GM10248 (cell line): ENCODE results near the gene KIRREL3.

Experiments used
- CTCF ChIA-PET: fragments of 300-600 bp; sonication (Branson Sonifier 250); formaldehyde crosslinking; extraction: SDS; loops from one replicate; lab custom pipeline; 2021; ENCODE audit warnings: antibody characterized with exemption; lab: Yijun Ruan, JAX
- POLR2A ChIA-PET: fragments of 350-650 bp; sonication (Branson Sonifier 250); formaldehyde crosslinking; extraction: SDS; loops from one replicate; lab custom pipeline; 2020; ENCODE audit warnings: antibody characterized with exemption; lab: Yijun Ruan, JAX
- DNase-seq: peaks from one replicate; pipeline ENCODE4 v3.0.0; 2012; ENCODE audit errors: extremely low spot score
- TF ChIP-seq, protein P1 (sequence below): IDR thresholded peaks from 2 replicates; pipeline ENCODE4 v1.5.1; 2012; ENCODE audit warnings: mild to moderate bottlenecking, low read depth; ENCODE audit errors: extremely low read depth, missing control alignments, control extremely low read depth

Gene KIRREL3

DNA sequence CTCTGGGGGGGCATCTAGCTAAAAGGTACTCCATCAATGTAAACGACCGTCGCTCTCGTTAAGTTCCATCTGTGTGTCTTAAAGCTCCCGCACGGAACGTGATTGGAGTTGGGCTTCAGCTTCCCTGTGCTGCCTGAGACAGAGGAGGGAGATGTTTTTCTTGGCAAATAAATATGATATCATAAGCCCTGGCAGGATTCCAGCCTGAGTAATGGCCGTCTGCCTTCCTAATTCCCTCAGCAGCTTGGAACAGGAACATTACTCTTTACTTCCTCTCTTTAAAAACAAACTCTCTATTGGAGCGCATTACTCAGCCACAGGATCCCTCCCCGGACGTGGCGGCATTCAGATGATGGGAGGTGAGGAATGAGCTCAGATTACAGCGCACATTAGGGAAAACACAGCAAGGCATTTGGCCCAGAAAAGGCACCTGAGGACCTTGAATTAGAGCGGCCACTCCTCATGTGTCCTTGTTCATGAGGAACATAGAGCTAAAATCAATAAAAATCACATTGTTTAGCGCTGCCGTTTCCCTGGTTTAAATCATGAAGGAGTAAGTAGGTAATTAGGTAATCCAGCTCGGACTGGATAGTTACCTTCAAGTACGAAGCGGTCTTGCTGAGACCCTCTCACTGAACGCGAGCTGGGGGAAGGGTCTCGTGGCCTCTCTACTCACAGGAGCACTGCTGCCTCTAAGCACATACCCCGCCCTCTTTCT is 414.6 kb downstream of the KIRREL3 start:
- ChIA-PET POLR2A (no interaction called here), CTCF (no interaction called here)
- TF ChIP-seq, protein P1, sequence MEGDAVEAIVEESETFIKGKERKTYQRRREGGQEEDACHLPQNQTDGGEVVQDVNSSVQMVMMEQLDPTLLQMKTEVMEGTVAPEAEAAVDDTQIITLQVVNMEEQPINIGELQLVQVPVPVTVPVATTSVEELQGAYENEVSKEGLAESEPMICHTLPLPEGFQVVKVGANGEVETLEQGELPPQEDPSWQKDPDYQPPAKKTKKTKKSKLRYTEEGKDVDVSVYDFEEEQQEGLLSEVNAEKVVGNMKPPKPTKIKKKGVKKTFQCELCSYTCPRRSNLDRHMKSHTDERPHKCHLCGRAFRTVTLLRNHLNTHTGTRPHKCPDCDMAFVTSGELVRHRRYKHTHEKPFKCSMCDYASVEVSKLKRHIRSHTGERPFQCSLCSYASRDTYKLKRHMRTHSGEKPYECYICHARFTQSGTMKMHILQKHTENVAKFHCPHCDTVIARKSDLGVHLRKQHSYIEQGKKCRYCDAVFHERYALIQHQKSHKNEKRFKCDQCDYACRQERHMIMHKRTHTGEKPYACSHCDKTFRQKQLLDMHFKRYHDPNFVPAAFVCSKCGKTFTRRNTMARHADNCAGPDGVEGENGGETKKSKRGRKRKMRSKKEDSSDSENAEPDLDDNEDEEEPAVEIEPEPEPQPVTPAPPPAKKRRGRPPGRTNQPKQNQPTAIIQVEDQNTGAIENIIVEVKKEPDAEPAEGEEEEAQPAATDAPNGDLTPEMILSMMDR: no peak
- no peak for DNase-seq

DNA sequence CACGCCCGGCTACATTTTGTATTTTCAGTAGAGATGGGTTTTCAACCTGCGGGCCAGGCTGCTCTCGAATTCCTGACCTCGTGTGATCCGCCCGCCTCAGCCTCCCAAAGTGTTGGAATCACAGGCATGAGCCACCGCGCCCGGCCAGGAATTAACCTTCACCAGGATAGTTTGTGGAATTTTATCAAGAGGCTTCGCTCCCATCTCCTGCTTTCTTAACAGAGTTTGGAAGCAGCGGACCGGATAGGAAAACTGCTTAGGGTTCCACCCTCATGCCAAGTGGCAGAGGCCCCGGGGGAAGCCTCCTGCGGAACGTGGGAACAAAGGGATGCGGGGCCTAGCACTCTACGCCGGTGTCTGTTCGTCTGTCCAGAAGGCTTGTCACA is 415.2 kb downstream of the KIRREL3 start:
- no peak for DNase-seq
- TF ChIP-seq, protein P1: no peak
- CTCF ChIA-PET: no interaction called here
- POLR2A ChIA-PET: no interaction called here

DNA sequence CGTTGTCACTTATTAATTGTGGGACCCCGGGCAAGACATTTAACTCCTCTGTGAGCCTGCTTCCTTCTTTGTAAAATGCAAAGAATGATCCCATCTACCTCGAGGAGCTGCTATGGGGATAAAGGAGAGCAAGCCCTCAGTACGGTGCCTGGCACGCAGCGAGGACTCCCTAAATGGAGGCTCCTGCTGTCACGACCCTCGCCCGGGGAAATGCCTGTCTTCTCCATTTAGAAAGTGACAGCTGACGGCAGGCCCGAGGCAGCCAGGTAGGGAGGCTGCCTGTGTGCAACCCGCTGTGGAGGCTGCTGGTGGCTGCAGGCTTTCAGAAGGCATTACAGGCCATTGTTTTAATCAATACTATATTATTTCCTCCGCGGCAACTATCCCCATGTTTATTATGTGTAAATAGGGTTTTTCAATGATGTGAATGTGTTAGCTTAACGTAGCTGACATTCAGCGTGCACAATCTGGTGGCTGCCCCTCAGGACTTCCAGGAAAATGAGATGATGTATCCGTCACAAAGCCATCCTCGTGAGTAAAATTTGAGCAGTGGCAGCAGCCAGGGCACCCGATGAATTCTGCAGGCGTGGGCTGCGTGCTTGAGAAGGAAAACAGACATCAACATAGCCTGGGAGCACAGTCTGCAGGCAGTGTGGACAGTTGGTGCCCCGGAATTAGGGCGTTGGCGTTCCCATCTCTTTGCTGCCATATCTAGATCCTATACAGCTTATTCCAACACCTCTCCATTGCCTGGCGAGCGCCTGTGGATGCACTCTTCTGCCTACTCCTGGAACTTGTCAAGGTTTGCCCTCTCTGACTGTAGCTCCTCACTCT is 416.8 kb downstream of the KIRREL3 start:
- ChIA-PET CTCF (interaction anchor here (1.6 kb wide), 1 partner anchor 16 kb away, joined by 3 read pairs; no protein-coding TSS in a partner anchor), POLR2A (no interaction called here)
- DNase-seq: no peak

DNA sequence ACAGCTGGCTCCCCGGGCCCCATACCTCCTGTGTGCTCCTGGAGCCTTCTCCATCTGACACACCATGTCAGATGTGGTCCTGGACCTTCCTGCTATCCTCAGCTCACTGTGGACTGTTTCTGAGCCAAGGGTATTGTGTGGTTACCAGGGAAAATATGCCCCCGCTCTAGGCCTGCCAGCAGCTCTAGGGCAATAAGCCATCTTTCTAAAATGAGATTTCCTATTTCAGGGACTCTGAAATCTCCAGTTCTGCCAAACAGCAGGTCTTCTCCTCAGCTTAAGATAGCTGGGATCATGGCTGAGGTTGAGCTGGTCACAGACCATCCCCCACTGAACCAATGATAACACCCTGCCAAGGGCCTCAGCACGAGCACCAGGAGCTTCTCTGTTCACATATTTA is 417.5 kb downstream of the KIRREL3 start:
- no peak for DNase-seq
- TF ChIP-seq, protein P1: no peak
- POLR2A ChIA-PET: no interaction called here
- CTCF ChIA-PET: interaction anchor here (1.6 kb wide), 1 partner anchor 17 kb away, joined by 3 read pairs; no protein-coding TSS in a partner anchor

More for the DNA sequence above, 416.8 kb downstream of the KIRREL3 start:
- TF ChIP-seq, protein P1: no peak

DNA sequence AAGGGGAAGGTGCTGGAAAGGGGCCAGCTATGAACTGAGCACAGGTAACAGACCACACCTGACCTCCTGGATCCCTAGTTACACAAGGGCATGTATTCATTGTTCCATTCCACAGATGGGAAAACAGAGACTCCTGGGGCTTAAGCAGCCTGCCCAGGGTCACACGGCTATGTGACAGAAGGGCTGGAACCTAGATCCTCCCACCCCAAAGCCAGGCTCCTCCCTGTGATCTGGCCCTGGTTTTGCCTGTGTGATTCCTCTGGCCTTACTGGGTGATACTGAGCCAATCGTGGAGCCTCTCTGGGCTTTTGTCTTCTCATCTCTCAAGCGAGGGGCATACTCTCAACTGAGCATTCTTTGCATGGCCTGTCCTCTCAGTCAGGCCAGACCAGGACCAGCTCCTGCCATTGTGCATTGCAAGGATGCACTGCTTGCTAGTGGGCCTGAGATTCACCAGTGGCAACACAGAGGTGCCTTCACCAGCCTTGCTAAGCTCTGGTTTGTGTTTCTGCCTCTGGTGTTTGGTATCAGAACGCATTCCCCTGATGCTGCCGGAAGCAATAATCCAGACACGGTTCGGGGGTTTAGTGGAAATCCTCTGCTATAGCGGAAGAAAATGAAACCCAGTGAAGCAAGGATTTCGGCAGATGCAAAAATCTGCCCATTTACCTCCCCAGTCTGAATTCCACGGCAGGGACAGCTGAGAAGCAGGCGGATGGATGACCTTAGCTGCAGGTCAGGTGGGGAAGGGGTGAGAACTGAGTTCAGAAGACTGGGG is 418.5 kb downstream of the KIRREL3 start:
- TF ChIP-seq, protein P1: no peak
- DNase-seq: no peak
- ChIA-PET CTCF (no interaction called here), POLR2A (no interaction called here)

DNA sequence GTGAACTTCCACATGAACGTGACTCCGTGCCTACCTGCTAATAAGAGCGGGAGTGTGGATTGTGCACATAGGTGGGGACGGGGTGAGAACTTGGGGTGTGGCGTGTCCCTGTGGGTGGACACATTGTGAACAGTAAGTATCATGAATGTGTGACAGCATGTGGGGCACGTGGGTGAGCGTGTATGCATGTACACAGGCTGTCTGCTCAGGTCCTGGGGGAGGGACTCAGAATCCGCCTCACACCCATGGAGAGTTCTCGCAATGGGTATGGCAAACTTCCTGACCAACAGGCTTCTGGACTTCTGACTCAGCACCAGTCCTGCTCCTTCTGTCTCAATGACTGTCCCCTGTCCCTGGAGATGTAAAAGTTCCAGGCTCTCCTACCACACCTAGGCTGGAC is 422.1 kb downstream of the KIRREL3 start:
- DNase-seq: no peak
- POLR2A ChIA-PET: no interaction called here
- TF ChIP-seq, protein P1: no peak
- CTCF ChIA-PET: interaction anchor here (0.7 kb wide), 1 partner anchor 28 kb away, joined by 3 read pairs; no protein-coding TSS in a partner anchor
